ENCODE measurements around the gene WDPCP. TPM values are rescaled to one million over a fixed set of nuclear protein-coding genes. Genes with fewer than 3 reads are reported as not detected.
"Not testable (repeated sequence)": the region's sequence is repeated elsewhere in the genome, so short reads cannot be mapped to it uniquely, and the experiment has no call there.

WDPCP gene
- total RNA-seq, 2 donors from 2014 or later = 3.1 to 3.7 TPM

- no peak for DNase-seq
- intact Hi-C loops (cut with DNase I, micrococcal nuclease) = no loop called here
- peak; percentile 80 for ATAC-seq
Observed at GRCh38 chr2:63596401-63596883, 8.2 kb upstream of the WDPCP start.

GRCh38 chr2:63594660-63595059 lies 6.4 kb upstream of the WDPCP start:
- intact Hi-C loops (cut with DNase I, micrococcal nuclease) = no loop called here
- DNase-seq = no peak
- no peak for ATAC-seq

- ATAC-seq (no peak), DNase-seq (no peak)
- intact Hi-C loops (cut with DNase I, micrococcal nuclease) = no loop called here
Observed at GRCh38 chr2:63591566-63592175, 3.4 kb upstream of the WDPCP start.

- intact Hi-C loops (cut with DNase I, micrococcal nuclease) = no loop called here
- ATAC-seq (no peak), DNase-seq (peak; percentile 37 to 46)
Observed at GRCh38 chr2:63590626-63591408, 2.5 kb upstream of the WDPCP start.

- ATAC-seq = peak; percentile 21
- no peak for DNase-seq
- intact Hi-C loops (cut with DNase I, micrococcal nuclease) = loop anchor here in 1 of 2 donors (5.0 kb wide), 1 partner anchor 253 kb away; the partner anchor contains the start of gene UGP2
Observed at GRCh38 chr2:63589148-63589958, 1.1 kb upstream of the WDPCP start.

- no peak for DNase-seq
- intact Hi-C loops (cut with DNase I, micrococcal nuclease) = loop anchor here in 1 of 2 donors (5.0 kb wide), 1 partner anchor 254 kb away; the partner anchor contains the start of gene UGP2
Observed at GRCh38 chr2:63587814-63588384, 378 bp downstream of the WDPCP start.

GRCh38 chr2:63582873-63583272 lies 5.4 kb downstream of the WDPCP start:
- intact Hi-C loops (cut with DNase I, micrococcal nuclease) = no loop called here
- DNase-seq (no peak), ATAC-seq (no peak)

More at GRCh38 chr2:63587814-63588384, 378 bp downstream of the WDPCP start:
- no peak for ATAC-seq

- intact Hi-C loops (cut with DNase I, micrococcal nuclease) = no loop called here
- no peak for DNase-seq
- no peak for ATAC-seq
Observed at GRCh38 chr2:63581298-63581961, 6.8 kb downstream of the WDPCP start.

- intact Hi-C loops (cut with DNase I, micrococcal nuclease) = no loop called here
- DNase-seq = no peak
- no peak for ATAC-seq
Observed at GRCh38 chr2:63580651-63581297, 7.5 kb downstream of the WDPCP start.

GRCh38 chr2:63578767-63579166 lies 9.5 kb downstream of the WDPCP start:
- intact Hi-C loops (cut with DNase I, micrococcal nuclease) = no loop called here
- no peak for ATAC-seq
- no peak for DNase-seq

- DNase-seq (no peak), ATAC-seq (no peak)
- intact Hi-C loops (cut with DNase I, micrococcal nuclease) = no loop called here
Observed at GRCh38 chr2:63576546-63576945, 11.7 kb downstream of the WDPCP start.

- intact Hi-C loops (cut with DNase I, micrococcal nuclease); DNase-seq; ATAC-seq: not testable (repeated sequence)
Observed at GRCh38 chr2:63573726-63574345, 14.4 kb downstream of the WDPCP start.

- DNase-seq; intact Hi-C loops (cut with DNase I, micrococcal nuclease); ATAC-seq: not testable (repeated sequence)
Observed at GRCh38 chr2:63573026-63573425, 15.3 kb downstream of the WDPCP start.

GRCh38 chr2:63572001-63572400 lies 16.3 kb downstream of the WDPCP start:
- no peak for ATAC-seq
- no peak for DNase-seq
- intact Hi-C loops (cut with DNase I, micrococcal nuclease) = no loop called here

- intact Hi-C loops (cut with DNase I, micrococcal nuclease) = no loop called here
- DNase-seq = no peak
- no peak for ATAC-seq
Observed at GRCh38 chr2:63571291-63571690, 17.0 kb downstream of the WDPCP start.

GRCh38 chr2:63569740-63570139 lies 18.5 kb downstream of the WDPCP start:
- no peak for DNase-seq

GRCh38 chr2:63562751-63563150 lies 25.5 kb downstream of the WDPCP start:
- DNase-seq (no peak), ATAC-seq (no peak)
- intact Hi-C loops (cut with DNase I, micrococcal nuclease) = no loop called here

More at GRCh38 chr2:63569740-63570139, 18.5 kb downstream of the WDPCP start:
- intact Hi-C loops (cut with DNase I, micrococcal nuclease) = no loop called here
- no peak for ATAC-seq
